ENCODE measurements around the gene ALKBH1. TPM values are rescaled to one million over a fixed set of nuclear protein-coding genes. Genes with fewer than 3 reads are reported as not detected.

Gene ALKBH1
- total and polyA plus RNA-seq, 2 of the 13 experiments (the other 11 are each of a cell fraction or from before 2014, with no cell fraction given) = 12.5 to 14.3 TPM

DNA sequence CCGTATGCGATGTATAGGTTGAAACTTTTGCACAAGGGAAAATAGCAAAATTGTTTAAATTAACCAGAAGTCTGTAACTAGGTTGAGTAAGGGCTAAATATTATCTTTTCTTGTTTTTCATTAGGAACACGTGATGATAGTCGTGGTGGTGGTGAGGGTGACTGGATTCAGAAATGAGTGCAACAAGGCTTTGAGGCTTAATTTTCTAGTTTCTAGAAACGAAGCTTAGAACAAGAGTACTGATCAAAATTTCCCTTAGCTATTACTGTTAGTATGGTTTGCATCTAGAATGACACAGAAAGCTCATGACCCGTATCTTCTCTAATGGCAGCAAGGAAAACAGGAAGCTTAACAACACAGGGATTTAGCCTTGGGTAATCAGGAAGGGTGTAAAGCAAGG lies 7.1 kb upstream of the ALKBH1 start:
- 95% methylated on average over 6 of the region's 6 CpGs for whole genome bisulfite sequencing (ENCODE audit: low lambda C conversion rate)

More for the DNA sequence above, 7.1 kb upstream of the ALKBH1 start:
- ChIA-PET POLR2A (no interaction called here), CTCF (ENCODE audit: low intra/inter-chr PET ratio, low total read pairs) (no interaction called here)
- TF ChIP-seq ISX (CRISPR knock-in tag; conservative IDR thresholded peaks at IDR 0.05) = no peak
- no peak for TF ChIP-seq ZNF251 (CRISPR knock-in tag; IDR thresholded peaks at IDR 0.05)
- no peak for TF ChIP-seq ZNF124 (CRISPR knock-in tag; IDR thresholded peaks at IDR 0.05)
- TF ChIP-seq FLYWCH1 (CRISPR knock-in tag; IDR thresholded peaks at IDR 0.05) = no peak
- no peak for TF ChIP-seq SP5 (CRISPR knock-in tag; IDR thresholded peaks at IDR 0.05; ENCODE audit: borderline replicate concordance, low read depth)
- TF ChIP-seq ZSCAN20 (CRISPR knock-in tag; IDR thresholded peaks at IDR 0.05; ENCODE audit: borderline replicate concordance) = no peak
- TF ChIP-seq ZNF616 (CRISPR knock-in tag; IDR thresholded peaks at IDR 0.05; ENCODE audit: low read depth) = no peak
- TF ChIP-seq, protein P1, sequence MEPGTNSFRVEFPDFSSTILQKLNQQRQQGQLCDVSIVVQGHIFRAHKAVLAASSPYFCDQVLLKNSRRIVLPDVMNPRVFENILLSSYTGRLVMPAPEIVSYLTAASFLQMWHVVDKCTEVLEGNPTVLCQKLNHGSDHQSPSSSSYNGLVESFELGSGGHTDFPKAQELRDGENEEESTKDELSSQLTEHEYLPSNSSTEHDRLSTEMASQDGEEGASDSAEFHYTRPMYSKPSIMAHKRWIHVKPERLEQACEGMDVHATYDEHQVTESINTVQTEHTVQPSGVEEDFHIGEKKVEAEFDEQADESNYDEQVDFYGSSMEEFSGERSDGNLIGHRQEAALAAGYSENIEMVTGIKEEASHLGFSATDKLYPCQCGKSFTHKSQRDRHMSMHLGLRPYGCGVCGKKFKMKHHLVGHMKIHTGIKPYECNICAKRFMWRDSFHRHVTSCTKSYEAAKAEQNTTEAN (CRISPR knock-in tag; conservative IDR thresholded peaks at IDR 0.05) = no peak
- no peak for TF ChIP-seq ZNF484 (CRISPR knock-in tag; IDR thresholded peaks at IDR 0.05; ENCODE audit: borderline replicate concordance, low read depth)
- TF ChIP-seq JUN (CRISPR knock-in tag; IDR thresholded peaks at IDR 0.05) = no peak
- no peak for TF ChIP-seq HMG20B (CRISPR knock-in tag; conservative IDR thresholded peaks at IDR 0.05)
- TF ChIP-seq RBAK (CRISPR knock-in tag; IDR thresholded peaks at IDR 0.05) = no peak
- TF ChIP-seq CREB1 (IDR thresholded peaks at IDR 0.05) = no peak
- no peak for TF ChIP-seq CREB1 (CRISPR knock-in tag; IDR thresholded peaks at IDR 0.05)
- TF ChIP-seq FOXM1 (CRISPR knock-in tag; IDR thresholded peaks at IDR 0.05) = no peak
- no peak for TF ChIP-seq HDAC6 (IDR thresholded peaks at IDR 0.05; ENCODE audit: low read depth, low read length)
- no peak for TF ChIP-seq ZBTB46 (CRISPR knock-in tag; IDR thresholded peaks at IDR 0.05; ENCODE audit: borderline replicate concordance)
- no peak for TF ChIP-seq PRDM10 (CRISPR knock-in tag; IDR thresholded peaks at IDR 0.05; ENCODE audit: low read depth)
- TF ChIP-seq ZNF121 (CRISPR knock-in tag; IDR thresholded peaks at IDR 0.05) = no peak
- peaks cover 19% of the 10 kb centered on the region for H3K4me1 ChIP-seq (ENCODE audit: insufficient read depth, low read length)
- BruUV-seq (replicated peaks) = no TSS peak
- H3K9ac ChIP-seq (ENCODE audit: insufficient read depth, low read depth, low read length) = no peak overlapping the region
- no peak overlapping the region for H2AFZ ChIP-seq (ENCODE audit: low read length)
- intact Hi-C loops (cut with micrococcal nuclease; ENCODE audit: unreplicated experiment) = no loop called here
- FAIRE-seq (no peak), DNase-seq (ENCODE audit: low spot score) (no peak), ATAC-seq (no peak)
- H3K4me3 ChIP-seq (replicated peaks in 1 of 3; ENCODE audit: insufficient read depth in 1 of 3, low read depth in 2 of 3, low read length in 3 of 3) = no peak overlapping the region
- H3K36me3 ChIP-seq (replicated peaks in 1 of 2; ENCODE audit: control insufficient read depth in 1 of 2, insufficient read depth in 2 of 2, low read length in 2 of 2) = peaks cover 12 to 62% of the 10 kb centered on the region in 2 experiments
- H4K20me1 ChIP-seq (ENCODE audit: insufficient read depth, low read length) = peaks cover 15% of the 10 kb centered on the region; the same call in 1 of the 2 replicates
- no peak overlapping the region for H3K27ac ChIP-seq (ENCODE audit: extremely low read length, insufficient read depth, low read length)
- no peaks in the 10 kb centered on the region for H3K27me3 ChIP-seq (ENCODE audit: control insufficient read depth in 1 of 2, insufficient read depth in 2 of 2, low read length in 2 of 2)
- H3K9me3 ChIP-seq (ENCODE audit: low read length) = no peaks in the 10 kb centered on the region
- in situ Hi-C loops (cut with HindIII; ENCODE audit: extremely low pct_ligation_motif_present, low pct_unique_long_range_greater_than_20kb) = no loop called here
- no peak overlapping the region for H3K4me2 ChIP-seq (ENCODE audit: low read depth, low read length)
- peaks cover 36% of the 10 kb centered on the region for H3K79me2 ChIP-seq (ENCODE audit: insufficient read depth, low read length)
